NCI-H1694 (cell line): ENCODE results near the gene PTGER4.

Experiments
- DNase-seq: peaks from one replicate; lab custom pipeline; 2025; lab: John Stamatoyannopoulos, UW

PTGER4 gene

GRCh38 chr5:40669606-40670390 lies 9.9 kb upstream of the PTGER4 start:
- no peak for DNase-seq

DNA sequence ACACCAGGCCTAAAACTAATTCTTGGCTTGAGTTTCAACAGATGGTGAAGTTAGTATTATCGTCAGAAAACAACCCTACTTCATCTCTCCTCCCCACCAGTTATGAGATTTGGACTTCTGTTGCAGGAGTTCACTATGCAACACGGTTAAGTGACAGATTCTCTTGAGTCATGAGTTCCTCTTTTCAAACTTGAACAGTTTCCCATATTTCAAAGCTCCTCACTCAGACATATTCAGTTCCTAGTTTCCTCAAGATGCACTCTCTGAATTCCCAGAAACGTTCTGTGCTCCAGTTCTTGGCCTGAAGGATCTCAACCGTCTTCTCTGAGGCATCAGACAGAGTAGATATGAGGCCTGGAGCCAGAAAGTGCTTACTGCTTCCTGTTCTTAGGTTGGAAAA lies 7.3 kb upstream of the PTGER4 start:
- DNase-seq: no peak

- DNase-seq: no peak
These were observed 5.0 kb upstream of the PTGER4 start for GRCh38 chr5:40674661-40675235.

GRCh38 chr5:40675396-40676133 lies 4.2 kb upstream of the PTGER4 start:
- DNase-seq: no peak

DNA sequence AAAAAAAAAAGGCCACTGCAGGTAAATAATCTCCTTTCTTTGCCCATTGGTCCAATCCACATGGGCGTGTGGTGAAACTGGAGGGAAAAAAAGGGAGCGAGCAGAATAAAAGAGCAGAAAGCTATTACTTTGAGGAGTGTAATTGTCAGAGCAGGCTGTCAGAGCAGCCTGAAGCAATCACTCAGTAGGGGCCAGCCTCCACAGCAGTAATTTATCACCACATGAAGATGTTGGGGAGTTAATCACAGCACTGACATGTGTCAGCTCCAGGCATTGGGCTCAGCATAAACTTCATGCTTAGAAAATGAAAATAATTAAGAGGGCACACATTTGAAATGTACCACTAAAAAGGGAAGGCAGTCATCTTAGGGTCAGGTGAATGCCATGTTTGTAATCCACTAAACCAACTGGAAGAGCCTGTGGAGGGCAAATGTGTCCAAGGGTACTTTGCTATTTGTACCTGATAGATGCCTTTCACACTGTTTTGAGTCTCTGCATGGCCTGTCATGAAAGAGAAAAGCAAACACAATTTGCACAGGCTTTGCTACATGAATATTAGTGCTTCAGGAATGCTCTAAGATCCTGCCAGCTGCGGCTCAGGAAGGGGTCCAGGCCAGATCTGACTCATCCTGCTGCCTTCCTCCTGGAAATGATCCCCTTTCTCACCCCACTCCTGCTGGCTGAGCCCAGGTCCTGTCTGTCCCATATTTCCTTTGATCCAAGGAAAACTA lies 2.9 kb upstream of the PTGER4 start:
- DNase-seq: no peak

DNA sequence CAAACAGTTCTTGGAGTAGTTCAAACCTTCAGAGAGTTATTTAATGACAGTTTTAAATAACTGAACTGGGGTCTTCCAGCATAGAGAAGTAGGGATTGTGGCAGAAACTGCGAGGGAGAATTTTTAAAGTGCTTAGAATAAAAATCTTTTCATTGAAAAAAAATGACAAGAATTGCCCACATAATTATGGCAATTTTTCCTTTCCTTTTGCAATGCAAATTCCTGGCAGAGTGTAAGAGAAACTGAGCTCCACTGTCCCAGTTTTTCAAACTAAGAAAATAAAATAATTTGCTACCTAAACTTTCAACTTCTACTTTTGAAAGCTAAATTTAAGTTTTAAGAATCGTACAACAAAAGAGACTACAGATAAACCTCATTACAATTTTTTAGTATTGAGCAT lies 2.3 kb upstream of the PTGER4 start:
- DNase-seq: no peak

DNA sequence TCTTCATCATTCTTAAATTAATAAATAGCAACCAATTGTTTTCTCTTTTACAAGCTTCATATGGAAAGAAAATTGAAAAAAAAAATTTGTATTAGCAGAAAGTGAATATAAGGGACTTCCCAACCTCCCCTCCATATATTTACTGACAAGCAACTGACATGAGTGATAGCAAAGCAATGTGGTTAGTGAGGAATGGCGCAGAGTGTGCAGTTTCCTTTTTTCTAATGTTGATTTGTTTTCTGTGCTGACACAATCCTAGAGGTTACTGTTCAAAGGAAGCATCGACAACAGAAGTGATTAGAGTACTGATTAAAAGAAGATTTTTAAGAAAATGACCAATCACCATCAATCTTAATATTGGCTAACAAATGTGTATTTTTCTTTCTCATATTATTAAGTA lies 1.7 kb upstream of the PTGER4 start:
- DNase-seq: no peak

- no peak for DNase-seq
These were observed 1.1 kb upstream of the PTGER4 start for GRCh38 chr5:40678460-40679147.

GRCh38 chr5:40679148-40679912 lies 385 bp upstream of the PTGER4 start:
- DNase-seq: peak; percentile 22

DNA sequence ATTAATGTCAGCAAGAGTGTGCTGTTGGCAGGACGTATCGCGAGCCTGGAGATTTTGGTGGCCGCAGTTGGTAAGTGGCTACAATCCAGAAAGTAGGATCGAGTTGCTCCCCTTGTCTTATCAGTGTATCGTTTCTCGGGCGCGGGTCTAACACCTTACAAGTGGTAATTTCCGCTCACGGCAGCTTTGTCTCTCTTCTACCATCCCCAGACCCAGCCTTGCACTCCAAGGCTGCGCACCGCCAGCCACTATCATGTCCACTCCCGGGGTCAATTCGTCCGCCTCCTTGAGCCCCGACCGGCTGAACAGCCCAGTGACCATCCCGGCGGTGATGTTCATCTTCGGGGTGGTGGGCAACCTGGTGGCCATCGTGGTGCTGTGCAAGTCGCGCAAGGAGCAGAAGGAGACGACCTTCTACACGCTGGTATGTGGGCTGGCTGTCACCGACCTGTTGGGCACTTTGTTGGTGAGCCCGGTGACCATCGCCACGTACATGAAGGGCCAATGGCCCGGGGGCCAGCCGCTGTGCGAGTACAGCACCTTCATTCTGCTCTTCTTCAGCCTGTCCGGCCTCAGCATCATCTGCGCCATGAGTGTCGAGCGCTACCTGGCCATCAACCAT lies 1.1 kb downstream of the PTGER4 start:
- DNase-seq: no peak

GRCh38 chr5:40681363-40682153 lies 1.8 kb downstream of the PTGER4 start:
- no peak for DNase-seq

- no peak for DNase-seq
These were observed 2.7 kb downstream of the PTGER4 start for GRCh38 chr5:40682154-40683017.

- DNase-seq: no peak
These were observed 3.6 kb downstream of the PTGER4 start for GRCh38 chr5:40683305-40683704.

DNA sequence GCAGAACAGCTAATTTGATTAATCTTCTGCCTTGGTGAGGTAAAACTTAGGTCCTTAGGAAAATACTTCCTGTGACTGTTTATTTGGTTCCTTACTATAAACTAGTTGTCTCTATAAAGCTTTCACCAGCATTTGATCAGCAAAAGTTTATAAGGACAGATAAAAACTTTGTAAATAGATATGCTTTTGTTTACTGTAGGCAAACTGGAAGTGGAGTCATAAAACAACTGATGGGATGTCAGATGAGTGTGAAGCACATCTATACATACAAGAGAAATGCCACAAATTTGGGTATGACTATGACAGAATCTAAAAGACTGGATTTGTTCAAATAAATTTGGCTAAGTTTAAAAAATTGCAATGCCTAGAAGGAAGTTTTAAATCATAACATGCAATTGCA lies 5.5 kb downstream of the PTGER4 start:
- DNase-seq: no peak

DNA sequence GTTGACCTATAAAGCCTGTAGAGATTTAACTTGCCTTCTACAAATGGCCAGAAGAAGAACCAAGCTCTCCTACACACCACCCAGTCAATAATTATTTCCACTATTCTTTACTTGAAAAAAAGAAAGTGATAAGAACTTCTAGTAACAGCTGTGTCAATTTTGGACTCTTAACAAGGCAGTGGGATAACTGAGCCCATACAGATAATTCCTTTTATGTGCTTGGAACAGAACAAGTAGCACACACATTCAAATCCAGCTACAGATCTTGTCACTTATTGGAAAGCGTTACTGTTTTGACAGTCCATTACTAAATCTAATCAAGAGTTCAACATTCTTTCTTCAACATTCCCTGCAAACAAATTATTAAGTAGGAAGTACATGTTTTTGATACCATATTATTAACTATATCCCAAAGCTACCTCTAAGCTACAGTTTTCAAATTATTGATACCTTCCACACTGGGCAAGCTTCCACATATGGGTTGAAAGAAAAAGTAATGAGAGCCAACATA lies 6.3 kb downstream of the PTGER4 start:
- DNase-seq: no peak

GRCh38 chr5:40687321-40687720 lies 7.6 kb downstream of the PTGER4 start:
- no peak for DNase-seq

- DNase-seq: peak; percentile 87
These were observed 8.5 kb downstream of the PTGER4 start for GRCh38 chr5:40688127-40688761.

DNA sequence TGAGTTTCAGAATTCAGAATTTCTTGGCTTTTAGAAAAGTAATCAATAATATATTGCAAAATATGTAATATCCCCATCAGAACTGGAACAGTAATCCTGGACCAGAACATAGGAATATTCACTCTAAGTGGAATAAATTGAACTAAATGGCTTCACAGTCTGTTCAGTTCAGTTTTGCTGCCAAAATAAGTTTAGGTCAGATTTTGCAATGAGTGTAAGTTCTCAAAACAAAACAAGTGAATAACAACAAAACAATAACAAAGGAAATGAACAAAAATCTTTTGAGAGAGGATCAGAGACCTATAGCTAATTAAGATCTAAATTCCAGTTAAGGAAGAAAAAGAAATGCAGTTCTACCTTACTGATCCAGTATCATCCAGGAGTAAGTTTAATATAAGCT lies 9.3 kb downstream of the PTGER4 start:
- no peak for DNase-seq
